T1000 (cell line): ENCODE results near the gene IFI16.

Experiments used
- DNase-seq: peaks from one replicate; lab custom pipeline; 2025; ENCODE audit warnings: mixed read lengths; lab: John Stamatoyannopoulos, UW

IFI16 gene

GRCh38 chr1:159066108-159066507 lies 56.4 kb downstream of the IFI16 start:
- DNase-seq, result no peak

- no peak for DNase-seq
These were observed 58.3 kb downstream of the IFI16 start for GRCh38 chr1:159067699-159068621.

GRCh38 chr1:159068886-159069285 lies 59.2 kb downstream of the IFI16 start:
- no peak for DNase-seq

GRCh38 chr1:159071970-159072582 lies 62.4 kb downstream of the IFI16 start:
- DNase-seq, result no peak

- DNase-seq, result peak; percentile 50
These were observed 66.9 kb downstream of the IFI16 start, which contains the start of gene AIM2 for GRCh38 chr1:159076438-159077119. TSS of gene AIM2 (minus strand) at chr1:159076766. CDS start at chr1:159073499, 3,267 bp downstream.

GRCh38 chr1:159077120-159077961 lies 67.6 kb downstream of the IFI16 start:
- DNase-seq, result peak; percentile 83

GRCh38 chr1:159079525-159079924 lies 69.8 kb downstream of the IFI16 start:
- DNase-seq, result no peak

GRCh38 chr1:159081626-159082025 lies 71.9 kb downstream of the IFI16 start:
- DNase-seq, result no peak

- no peak for DNase-seq
These were observed 73.3 kb downstream of the IFI16 start for GRCh38 chr1:159083013-159083412.

- no peak for DNase-seq
These were observed 74.4 kb downstream of the IFI16 start for GRCh38 chr1:159084152-159084551.

- no peak for DNase-seq
These were observed 75.2 kb downstream of the IFI16 start for GRCh38 chr1:159084867-159085266.

- DNase-seq, result peak; percentile 34
These were observed 78.3 kb downstream of the IFI16 start for GRCh38 chr1:159088050-159088449.

- no peak for DNase-seq
These were observed 79.0 kb downstream of the IFI16 start for GRCh38 chr1:159088546-159089183.

GRCh38 chr1:159089184-159089791 lies 79.6 kb downstream of the IFI16 start:
- DNase-seq, result no peak

- no peak for DNase-seq
These were observed 80.8 kb downstream of the IFI16 start for GRCh38 chr1:159090286-159091179.

- no peak for DNase-seq
These were observed 81.5 kb downstream of the IFI16 start for GRCh38 chr1:159091180-159091560.

- DNase-seq, result no peak
These were observed 81.9 kb downstream of the IFI16 start for GRCh38 chr1:159091607-159092031.

- no peak for DNase-seq
These were observed 82.5 kb downstream of the IFI16 start for GRCh38 chr1:159092036-159092760.

- no peak for DNase-seq
These were observed 88.9 kb downstream of the IFI16 start for GRCh38 chr1:159098596-159098995.
